GM06990 (cell line): ENCODE results near the gene RHCE.
A peak's percentile ranks its signal among the peaks of the same experiment; 100 is the strongest.
"Not testable (repeated sequence)": the region's sequence is repeated elsewhere in the genome, so short reads cannot be mapped to it uniquely, and the experiment has no call there.

ENCODE experiments used
- DNase-seq: peaks from one replicate; pipeline ENCODE4 v3.0.0-alpha.2; 2011; ENCODE audit not compliant: insufficient read length; ENCODE audit errors: extremely low read depth
- H3K27me3 ChIP-seq: replicated peaks from 2 replicates; pipeline ENCODE4 v1.6.0; 2011; ENCODE audit warnings: low read length; ENCODE audit not compliant: control insufficient read depth, insufficient read depth
- H3K36me3 ChIP-seq: 2 replicates; pipeline ENCODE4 v1.5.1; 2011; ENCODE audit warnings: low read length; ENCODE audit not compliant: control insufficient read depth, insufficient read depth
- H3K4me3 ChIP-seq: replicated peaks from 2 replicates; pipeline ENCODE4 v1.5.1; 2011; ENCODE audit warnings: low read depth, mild to moderate bottlenecking, control low read depth, low read length
- TF ChIP-seq, protein P1 (sequence below): IDR thresholded peaks from 2 replicates; pipeline ENCODE4 v1.5.1; 2011; ENCODE audit warnings: low read length, control low read depth, mild to moderate bottlenecking, inconsistent platforms; ENCODE audit not compliant: insufficient read depth, poor library complexity, severe bottlenecking

The RHCE gene

DNA sequence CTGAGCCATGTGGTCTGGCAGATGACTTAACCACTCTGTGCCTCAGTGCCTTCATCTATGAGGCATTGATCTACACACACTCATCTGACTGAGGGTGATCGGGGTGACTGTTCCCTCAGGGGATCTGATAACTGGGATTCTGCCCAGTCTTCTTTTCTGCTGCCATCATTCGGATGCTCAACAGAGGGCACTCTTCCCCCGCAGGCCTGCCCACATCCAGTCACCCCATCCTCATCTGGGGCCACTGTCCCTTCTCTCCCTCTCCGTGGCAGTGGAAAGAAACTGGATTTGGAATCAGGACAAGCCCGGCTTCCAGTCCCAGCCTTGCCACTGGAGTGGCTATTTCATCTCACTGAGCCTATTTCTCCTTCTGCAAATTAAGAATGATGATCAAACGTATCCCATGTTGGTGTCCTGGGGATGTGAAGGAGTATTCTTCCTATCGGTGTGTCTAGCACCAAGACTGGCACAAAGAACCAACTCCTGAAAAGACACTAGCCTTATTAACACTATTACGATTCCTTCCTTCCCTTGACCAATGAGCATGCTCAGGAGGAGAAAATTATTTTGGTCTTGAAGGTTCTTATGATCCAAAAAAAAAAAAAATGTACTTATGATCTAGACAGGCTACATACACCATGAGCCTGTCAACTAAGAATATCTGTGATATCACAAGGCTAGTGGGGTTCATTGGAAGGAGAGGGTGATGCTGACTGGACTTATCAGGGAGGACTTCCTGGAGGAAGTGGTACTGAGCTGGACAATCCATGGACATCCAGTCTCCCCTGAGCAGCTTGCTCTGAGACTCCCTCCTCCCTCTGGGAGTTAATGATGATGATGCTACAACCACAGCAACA lies 17.4 kb downstream of the RHCE start:
- H3K4me3 ChIP-seq, H3K36me3 ChIP-seq, H3K27me3 ChIP-seq, DNase-seq: not testable (repeated sequence)
- TF ChIP-seq, protein P1, sequence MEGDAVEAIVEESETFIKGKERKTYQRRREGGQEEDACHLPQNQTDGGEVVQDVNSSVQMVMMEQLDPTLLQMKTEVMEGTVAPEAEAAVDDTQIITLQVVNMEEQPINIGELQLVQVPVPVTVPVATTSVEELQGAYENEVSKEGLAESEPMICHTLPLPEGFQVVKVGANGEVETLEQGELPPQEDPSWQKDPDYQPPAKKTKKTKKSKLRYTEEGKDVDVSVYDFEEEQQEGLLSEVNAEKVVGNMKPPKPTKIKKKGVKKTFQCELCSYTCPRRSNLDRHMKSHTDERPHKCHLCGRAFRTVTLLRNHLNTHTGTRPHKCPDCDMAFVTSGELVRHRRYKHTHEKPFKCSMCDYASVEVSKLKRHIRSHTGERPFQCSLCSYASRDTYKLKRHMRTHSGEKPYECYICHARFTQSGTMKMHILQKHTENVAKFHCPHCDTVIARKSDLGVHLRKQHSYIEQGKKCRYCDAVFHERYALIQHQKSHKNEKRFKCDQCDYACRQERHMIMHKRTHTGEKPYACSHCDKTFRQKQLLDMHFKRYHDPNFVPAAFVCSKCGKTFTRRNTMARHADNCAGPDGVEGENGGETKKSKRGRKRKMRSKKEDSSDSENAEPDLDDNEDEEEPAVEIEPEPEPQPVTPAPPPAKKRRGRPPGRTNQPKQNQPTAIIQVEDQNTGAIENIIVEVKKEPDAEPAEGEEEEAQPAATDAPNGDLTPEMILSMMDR = peak; percentile 19

DNA sequence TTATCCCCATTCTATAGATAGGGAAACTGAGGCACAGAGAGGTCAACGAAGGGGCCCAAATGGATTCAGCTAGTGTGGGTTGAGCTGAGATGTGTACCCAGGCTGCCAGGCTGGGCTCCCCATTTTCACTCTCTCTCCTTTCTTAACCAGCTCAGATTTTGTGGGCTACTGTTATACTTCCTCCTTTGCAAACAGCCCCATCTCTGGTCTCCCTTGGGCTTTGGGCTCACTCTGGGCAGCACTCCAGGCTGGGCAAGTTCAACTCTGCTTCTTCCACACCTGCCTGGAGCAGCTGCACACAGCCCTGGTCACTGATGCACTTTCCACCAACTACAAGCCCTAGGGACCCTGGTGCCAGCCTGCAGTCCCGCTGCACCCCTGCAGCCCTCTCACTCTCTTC lies 22.5 kb downstream of the RHCE start:
- not testable (repeated sequence) for DNase-seq, H3K36me3 ChIP-seq, H3K4me3 ChIP-seq, H3K27me3 ChIP-seq

DNA sequence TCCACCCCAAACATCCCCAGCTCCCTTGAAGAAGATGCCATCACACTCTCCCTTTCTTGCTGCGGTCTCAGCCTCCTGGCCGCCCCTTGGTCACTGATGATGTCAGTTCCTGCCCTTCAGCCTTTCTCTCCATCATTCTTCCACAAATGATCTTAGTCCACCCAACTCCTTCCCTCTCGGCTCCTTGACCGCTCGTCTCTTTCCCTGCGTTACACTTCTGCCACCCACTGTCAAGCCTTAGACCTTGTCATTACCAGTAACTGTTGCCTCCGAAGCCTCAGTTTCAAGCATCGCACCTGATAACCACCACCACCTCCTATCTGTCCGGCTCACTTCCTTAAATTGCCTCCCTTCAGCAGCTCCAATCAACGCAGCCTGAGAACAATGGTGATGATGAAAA lies 23.1 kb downstream of the RHCE start:
- DNase-seq, H3K36me3 ChIP-seq, H3K27me3 ChIP-seq, H3K4me3 ChIP-seq: not testable (repeated sequence)

DNA sequence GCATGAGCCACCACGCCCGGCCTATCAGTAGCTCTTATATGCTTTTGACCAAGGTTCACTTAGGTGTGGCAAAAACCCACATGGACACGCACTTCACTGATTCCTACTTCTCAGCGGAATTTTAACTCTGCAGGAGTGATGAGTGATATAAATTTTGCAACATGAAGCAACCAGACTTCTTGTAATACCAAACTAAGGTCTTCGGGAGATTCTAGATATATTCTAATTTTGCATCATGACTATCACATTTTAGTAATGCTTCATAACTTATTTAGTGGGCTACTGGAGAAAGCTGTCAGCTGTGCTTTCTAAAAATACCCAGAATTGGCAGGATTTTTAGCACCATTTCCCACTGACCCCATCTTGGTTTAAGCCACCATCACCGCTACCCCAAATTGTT lies 27.8 kb downstream of the RHCE start:
- Histone ChIP-seq H3K4me3 (no peak overlapping the region), H3K36me3 (no peaks in the 10 kb centered on the region), H3K27me3 (no peaks in the 10 kb centered on the region)
- DNase-seq = no peak
- TF ChIP-seq, protein P1 = no peak

DNA sequence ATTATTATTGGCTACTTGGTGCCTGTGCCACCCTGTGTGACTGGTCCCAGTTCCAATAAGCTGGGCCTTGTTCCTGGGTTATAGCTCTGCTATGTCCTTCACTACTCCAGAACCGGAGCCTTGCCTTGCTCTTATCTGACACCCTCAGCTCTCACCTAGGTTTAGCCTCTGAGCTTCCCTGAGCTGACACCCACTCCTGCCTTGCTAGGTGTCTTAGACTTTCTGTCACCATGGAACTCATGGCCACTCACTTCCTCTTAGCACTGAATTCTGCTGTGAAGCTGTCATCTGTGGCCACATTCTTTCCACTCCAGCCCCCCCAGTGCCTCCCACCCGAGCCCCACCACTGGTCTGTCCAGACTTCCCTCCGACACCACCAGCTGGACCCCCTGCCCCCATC lies 30.9 kb downstream of the RHCE start:
- not testable (repeated sequence) for H3K4me3 ChIP-seq, H3K36me3 ChIP-seq, H3K27me3 ChIP-seq, DNase-seq

DNA sequence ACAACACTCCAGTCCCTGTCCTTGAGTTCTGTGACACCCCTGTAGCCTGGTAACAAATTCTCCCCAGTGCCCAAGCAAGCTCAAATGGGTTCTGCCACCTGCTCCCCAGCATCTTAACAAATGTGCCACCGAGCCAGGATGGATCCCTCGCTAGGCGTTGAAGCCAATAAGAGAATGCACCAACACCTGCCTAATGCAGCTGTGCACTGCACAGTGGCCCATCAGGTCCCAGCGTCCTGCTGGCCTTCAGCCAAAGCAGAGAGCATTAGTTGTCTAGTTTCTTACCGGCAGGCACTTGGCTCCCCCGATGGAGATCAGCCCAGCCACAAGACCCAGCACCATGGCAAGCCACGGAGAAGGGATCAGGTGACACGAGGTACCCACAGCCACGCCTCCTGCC lies 31.9 kb downstream of the RHCE start:
- not testable (repeated sequence) for H3K27me3 ChIP-seq, DNase-seq, H3K4me3 ChIP-seq, H3K36me3 ChIP-seq

DNA sequence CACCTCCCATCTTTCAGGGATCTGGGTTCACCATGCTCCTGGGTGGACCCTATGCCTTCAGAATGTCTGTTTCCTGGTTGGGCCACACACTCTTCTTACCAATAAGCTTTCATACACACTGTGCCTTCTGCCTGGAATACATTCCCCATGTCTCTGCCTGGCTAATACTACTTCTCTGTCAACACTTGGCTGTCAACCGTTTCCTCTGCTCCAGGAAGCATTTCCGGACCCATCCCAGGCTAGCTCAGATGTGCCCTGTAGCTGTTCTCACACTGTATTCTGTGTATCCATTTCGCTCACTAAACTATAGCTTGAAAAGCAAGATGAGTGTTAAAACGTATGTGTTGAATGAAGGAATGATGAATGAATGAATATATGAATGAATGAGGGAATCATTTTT lies 33.5 kb downstream of the RHCE start:
- DNase-seq, H3K36me3 ChIP-seq, H3K4me3 ChIP-seq, H3K27me3 ChIP-seq: not testable (repeated sequence)

DNA sequence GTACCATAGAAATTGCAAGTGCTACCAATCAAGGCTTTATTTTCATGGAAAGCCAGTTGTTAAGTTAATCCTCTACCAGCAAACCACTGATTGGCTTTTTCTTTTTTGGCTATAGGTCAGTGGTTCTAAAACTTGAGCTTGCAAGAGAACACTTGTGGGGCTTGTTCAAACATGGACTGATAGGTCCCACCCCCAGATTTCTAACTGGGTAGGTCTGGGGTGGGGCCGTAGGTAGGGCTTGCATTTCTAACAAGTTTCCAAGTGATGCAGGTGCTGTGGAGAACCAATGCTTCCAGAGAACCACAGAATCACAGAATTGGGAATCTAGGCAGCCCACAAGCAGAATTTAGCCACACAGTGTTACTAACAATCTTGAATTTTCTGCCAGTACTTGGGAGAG lies 36.8 kb downstream of the RHCE start:
- not testable (repeated sequence) for H3K4me3 ChIP-seq, DNase-seq, H3K36me3 ChIP-seq, H3K27me3 ChIP-seq

DNA sequence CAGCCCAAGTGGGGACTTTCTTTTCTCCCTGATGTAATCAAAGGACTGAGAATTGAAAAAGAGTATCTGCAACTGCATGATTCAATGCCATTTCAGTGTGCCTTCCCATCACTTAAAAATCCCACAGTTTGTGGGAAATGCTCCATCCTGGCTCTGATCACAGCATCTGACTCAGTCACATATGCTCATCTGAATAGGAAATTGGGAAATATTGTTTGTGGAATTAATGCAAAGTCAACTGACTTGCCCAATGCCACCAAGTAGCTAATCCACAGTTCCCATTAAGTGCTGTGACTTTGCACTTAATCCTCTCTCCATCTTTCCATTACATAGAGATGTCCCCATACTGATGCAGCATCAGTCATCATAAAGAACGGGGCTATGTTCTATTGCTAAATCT lies 37.5 kb downstream of the RHCE start:
- not testable (repeated sequence) for DNase-seq, H3K4me3 ChIP-seq

DNA sequence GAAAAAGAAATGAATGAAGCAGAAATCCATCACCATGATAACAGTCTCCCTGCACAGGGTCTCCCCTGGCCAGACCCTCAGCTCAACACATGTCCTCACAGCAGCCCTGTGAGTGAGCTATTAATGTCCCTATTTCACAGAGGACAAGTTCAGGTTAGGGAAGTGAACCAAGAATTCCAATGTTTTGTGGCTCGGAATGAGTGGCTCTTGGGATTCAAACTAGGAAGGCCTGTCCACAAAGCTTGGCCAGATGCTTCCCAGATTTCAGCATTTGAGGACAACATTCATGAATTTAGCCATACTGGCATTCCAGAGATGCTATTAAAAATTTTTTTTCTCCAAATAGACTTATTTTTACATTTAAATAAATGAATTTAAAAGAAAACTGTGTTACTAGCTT lies 38.1 kb downstream of the RHCE start:
- H3K4me3 ChIP-seq, H3K27me3 ChIP-seq, H3K36me3 ChIP-seq, DNase-seq: not testable (repeated sequence)

More for the DNA sequence above, 37.5 kb downstream of the RHCE start:
- not testable (repeated sequence) for H3K36me3 ChIP-seq, H3K27me3 ChIP-seq

DNA sequence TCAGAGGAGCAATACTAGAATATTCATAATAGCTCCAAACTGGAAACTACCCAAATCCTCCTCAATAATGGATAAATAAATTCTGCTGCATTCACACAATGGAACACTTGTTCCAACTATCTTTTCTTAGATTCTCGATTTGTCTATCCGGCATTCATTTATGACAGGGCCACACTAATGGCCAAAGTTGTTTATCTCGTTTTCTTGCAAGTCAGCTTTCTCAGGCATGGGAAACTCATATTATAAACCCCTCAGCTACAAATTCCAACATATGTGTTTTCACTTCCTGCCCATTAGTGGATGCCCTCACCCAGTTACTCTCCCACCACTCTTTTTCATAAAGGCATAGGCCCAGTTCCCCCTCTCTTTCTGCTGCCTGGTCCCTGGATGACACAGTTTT lies 42.3 kb downstream of the RHCE start:
- DNase-seq, H3K36me3 ChIP-seq, H3K4me3 ChIP-seq, H3K27me3 ChIP-seq: not testable (repeated sequence)

DNA sequence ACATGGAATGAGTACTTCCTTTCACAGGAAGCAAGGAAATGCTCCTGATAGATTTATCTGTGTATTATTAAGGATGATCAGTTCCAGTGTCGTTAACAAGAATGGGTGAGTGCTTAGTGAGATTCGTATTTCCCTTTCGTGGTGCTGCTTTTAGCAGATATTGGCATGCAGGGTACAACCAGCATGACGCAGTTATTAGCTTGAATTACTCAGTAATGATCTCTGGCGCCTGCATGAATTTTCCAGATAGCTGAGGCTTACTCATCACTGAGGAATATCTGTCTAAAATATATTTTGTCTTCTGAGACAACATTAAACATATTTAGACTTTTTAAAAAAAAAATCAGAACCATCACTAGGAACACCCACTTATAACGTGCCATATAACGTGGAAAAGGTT lies 48.9 kb downstream of the RHCE start:
- H3K4me3 ChIP-seq, DNase-seq, H3K27me3 ChIP-seq, H3K36me3 ChIP-seq: not testable (repeated sequence)
